Measurements from ENCODE around the gene HYAL3. TPM values are rescaled to one million over a fixed set of nuclear protein-coding genes. Genes with fewer than 3 reads are reported as not detected.

The HYAL3 gene
- 1.6 and 3.0 TPM in 2 replicates for total RNA-seq (2014; rRNA removed; shearing (Covaris generic))

GRCh38 chr3:50298836-50299637 is at the start of gene HYAL3, which contains the start of gene NAA80:
TSS of gene HYAL3 (minus strand) at chr3:50299405. CDS start at chr3:50295602, 3,803 bp downstream.
TSS of gene NAA80 (minus strand) at chr3:50299405. CDS start at chr3:50297463, 1,942 bp downstream.
- peak; percentile 96 for DNase-seq (ENCODE audit: low read depth)

- DNase-seq (ENCODE audit: low read depth) = peak; percentile 72
These were observed 48.1 kb upstream of the HYAL3 start for GRCh38 chr3:50347187-50347813.

- peak; percentile 56 for DNase-seq (ENCODE audit: low read depth)
These were observed 46.5 kb upstream of the HYAL3 start, which contains the start of gene ZMYND10 for GRCh38 chr3:50345586-50346234. TSS of gene ZMYND10 (minus strand) at chr3:50345732. CDS start at chr3:50345579, 153 bp downstream.

- DNase-seq (ENCODE audit: low read depth) = no peak
These were observed 45.8 kb upstream of the HYAL3 start for GRCh38 chr3:50345008-50345407.

- no peak for DNase-seq (ENCODE audit: low read depth)
These were observed 43.8 kb upstream of the HYAL3 start for GRCh38 chr3:50342813-50343633.

GRCh38 chr3:50341996-50342650 is 42.9 kb upstream of the HYAL3 start:
- DNase-seq (ENCODE audit: low read depth) = no peak

GRCh38 chr3:50341537-50341936 is 42.3 kb upstream of the HYAL3 start:
- DNase-seq (ENCODE audit: low read depth) = no peak

- DNase-seq (ENCODE audit: low read depth) = no peak
These were observed 41.5 kb upstream of the HYAL3 start, which contains the start of gene RASSF1 for GRCh38 chr3:50340448-50341329. TSS of gene RASSF1 (minus strand) at chr3:50340836. CDS start at chr3:50340805, 31 bp downstream.

GRCh38 chr3:50340147-50340447 is 40.9 kb upstream of the HYAL3 start:
- no peak for DNase-seq (ENCODE audit: low read depth)

- no peak for DNase-seq (ENCODE audit: low read depth)
These were observed 40.4 kb upstream of the HYAL3 start for GRCh38 chr3:50339485-50340146.

- DNase-seq (ENCODE audit: low read depth) = no peak
These were observed 39.8 kb upstream of the HYAL3 start for GRCh38 chr3:50338965-50339364.

- peak; percentile 97 for DNase-seq (ENCODE audit: low read depth)
These were observed 38.1 kb upstream of the HYAL3 start for GRCh38 chr3:50337175-50337861.

GRCh38 chr3:50336452-50337174 is 37.4 kb upstream of the HYAL3 start:
- DNase-seq (ENCODE audit: low read depth) = peak; percentile 44

GRCh38 chr3:50334339-50335075 is 35.3 kb upstream of the HYAL3 start:
- DNase-seq (ENCODE audit: low read depth) = no peak

- no peak for DNase-seq (ENCODE audit: low read depth)
These were observed 34.6 kb upstream of the HYAL3 start for GRCh38 chr3:50333744-50334328.

- no peak for DNase-seq (ENCODE audit: low read depth)
These were observed 32.2 kb upstream of the HYAL3 start for GRCh38 chr3:50331364-50331907.

GRCh38 chr3:50330330-50330729 is 31.1 kb upstream of the HYAL3 start:
- DNase-seq (ENCODE audit: low read depth) = no peak
